ENCODE data around the gene AGER.

- TF ChIP-seq CTCF (IDR thresholded peaks at IDR 0.05; ENCODE audit: borderline replicate concordance, extremely low read depth, low read length, poor library complexity, severe bottlenecking) (no peak), EZH2 (IDR thresholded peaks at IDR 0.05; ENCODE audit: borderline replicate concordance, low read depth, low read length, severe bottlenecking) (no peak)
These were observed 7.4 kb downstream of the AGER start for GRCh38 chr6:32176476-32177182.
